ENCODE measurements around the gene OXSM. TPM values are rescaled to one million over a fixed set of nuclear protein-coding genes. Genes with fewer than 3 reads are reported as not detected.

OXSM gene
- polyA plus RNA-seq, 3 donors: 22.5 to 22.8 (median 22.7) TPM

DNA sequence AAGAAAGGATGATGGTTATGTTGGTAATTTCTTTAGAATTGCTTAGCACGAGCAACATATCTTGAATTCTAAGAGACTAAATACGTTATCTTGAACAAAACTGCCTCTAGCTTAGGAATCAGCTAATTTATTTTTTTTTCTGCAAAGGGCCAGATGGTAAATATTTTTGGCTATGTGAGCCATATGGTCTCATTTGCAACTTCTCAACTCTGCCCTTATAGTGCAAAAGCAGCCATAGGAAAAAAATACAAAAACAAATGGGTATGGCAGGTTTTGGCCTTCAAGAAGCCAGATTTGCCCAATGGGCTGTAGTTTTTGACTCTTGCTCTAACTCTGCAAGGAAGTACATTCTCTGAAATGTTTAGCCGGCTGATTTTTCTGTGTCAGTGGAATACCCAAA, 11.9 kb downstream of the OXSM start:
- DNase-seq (ENCODE audit: low read depth in 3 of 3, low spot score in 2 of 3): no peak

DNA sequence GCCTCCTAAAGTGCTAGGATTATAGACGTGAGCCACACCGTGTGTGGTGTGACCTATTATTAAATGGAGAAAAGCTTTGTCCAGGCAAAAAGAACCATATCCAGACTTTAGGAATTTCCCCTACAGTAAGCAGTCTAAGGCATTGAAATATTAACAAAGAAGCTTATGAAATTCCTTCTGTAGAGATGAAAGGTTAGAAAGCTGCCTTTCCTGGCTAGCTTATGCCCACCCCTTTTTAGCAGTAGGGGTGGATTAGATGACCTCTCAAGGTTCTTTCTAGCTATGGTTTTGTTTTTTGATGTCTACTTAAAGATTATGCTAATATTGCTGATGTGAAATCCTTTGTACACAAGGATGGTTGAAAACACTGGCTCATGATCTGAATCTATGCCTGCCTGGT, 13.9 kb downstream of the OXSM start:
- no peak for DNase-seq (ENCODE audit: low read depth in 3 of 3, low spot score in 2 of 3)

DNA sequence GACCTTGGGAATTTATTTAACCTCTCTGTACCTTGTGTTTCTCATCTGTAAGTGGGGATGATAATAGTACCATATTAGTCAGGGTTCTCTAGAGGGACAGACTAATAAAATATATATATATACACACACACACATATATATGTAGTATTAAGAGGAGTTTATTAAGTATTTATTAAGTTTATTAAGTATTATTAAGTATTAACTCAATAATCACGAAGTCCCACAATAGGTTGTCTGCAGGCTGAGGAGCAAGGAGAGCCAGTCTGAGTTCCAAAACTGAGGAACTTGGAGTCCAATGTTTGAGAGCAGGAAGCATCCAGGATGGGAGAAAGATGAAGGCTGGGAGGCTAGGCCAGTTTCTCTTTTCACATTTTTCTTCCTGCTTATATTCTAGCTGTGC, 14.8 kb downstream of the OXSM start:
- DNase-seq (ENCODE audit: low read depth in 3 of 3, low spot score in 2 of 3): no peak

DNA sequence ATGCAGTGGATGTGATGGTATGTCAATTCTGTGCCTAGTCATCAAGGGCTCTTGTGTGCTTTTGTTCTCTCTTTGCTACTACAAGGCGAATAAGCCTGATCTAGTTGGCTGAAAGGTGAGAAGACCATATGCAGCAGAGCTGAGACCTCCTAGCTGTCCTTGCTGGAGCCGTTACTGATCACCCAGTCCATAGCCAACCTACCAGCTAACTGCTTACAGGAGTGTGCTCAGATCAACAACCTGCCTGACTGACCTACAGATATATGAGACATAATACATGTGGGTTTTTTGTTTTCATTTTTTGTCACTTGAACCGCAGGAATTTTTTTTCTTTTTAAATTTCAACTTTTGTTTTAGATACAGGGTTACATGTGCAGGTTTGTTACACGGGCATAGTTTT, 22.8 kb downstream of the OXSM start:
- no peak for DNase-seq (ENCODE audit: low read depth in 3 of 3, low spot score in 2 of 3)

DNA sequence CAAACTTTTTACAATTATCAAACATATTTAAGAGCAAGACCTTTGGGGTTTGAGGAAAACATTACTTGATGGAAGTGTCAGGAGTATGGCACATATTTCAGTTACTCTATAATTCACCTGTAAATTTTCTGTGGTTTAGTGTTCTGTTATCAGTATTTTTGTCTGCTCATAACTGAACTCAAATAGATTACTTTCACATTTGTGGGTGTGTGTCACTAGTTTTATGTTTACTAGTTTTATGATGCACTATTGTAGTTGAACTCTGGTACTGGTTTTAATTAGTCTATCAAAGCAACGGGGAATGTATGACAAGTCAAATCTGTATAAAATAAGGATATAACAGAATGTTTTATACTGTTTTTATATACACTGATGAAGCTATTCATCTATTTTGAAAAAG, 27.2 kb downstream of the OXSM start:
- DNase-seq (ENCODE audit: low read depth in 3 of 3, low spot score in 2 of 3): no peak

DNA sequence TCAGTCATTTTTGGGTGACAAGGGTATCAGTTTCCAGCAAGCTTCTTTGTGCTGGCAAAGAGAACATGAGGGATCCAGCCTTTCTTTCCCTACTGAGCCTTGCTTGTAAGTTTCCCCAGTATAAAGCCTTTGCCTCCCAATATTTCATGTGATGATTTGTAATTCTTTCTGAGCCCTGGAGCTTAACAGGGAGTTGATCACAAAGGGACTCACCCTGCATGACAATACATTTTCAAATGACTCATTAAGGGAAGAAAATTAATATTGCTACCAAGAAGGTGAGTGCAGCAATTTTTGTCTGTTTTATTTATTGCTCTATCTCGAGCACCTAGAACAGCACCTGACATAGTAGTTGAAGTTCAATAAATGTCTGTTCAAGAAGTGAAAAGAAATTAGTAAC, 27.7 kb downstream of the OXSM start:
- no peak for DNase-seq (ENCODE audit: low read depth in 3 of 3, low spot score in 2 of 3)

DNA sequence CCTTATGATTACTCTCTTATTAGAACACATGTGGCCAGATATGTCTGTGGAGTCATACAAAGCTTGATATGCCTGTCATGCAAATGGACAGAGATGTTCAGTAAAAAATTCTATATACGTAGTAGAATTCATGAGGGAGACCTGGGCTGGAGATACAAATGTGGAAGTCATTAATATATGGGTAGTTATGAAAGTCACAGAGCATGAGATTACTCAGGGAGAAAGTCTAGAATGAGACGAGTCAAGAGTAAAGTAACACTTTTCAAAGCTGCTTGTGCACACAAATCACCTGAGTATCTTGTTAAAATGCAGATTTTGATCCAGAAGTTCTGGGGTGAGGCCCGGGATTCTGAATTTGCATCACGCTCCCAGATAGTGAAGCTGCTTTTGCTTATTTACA, 28.4 kb downstream of the OXSM start:
- DNase-seq (ENCODE audit: low read depth in 3 of 3, low spot score in 2 of 3): no peak

DNA sequence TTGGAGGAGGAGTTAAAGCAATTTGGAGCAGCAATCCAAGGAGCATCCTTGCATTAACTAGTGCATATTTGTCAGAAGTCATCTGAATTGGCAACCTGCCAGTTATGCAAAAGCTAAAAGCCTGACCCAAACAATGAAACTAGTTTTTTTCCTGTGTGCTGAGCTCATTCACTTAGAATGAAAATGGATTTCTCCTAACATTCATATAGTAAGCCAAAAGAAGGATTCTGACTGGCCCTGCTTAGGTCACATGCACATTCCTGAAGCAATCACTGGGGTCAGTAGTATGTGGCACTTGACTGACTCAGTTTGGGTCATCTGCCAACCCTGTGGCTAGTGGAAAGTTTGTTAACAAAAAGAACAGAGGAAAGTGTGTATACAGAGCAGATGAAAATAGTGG, 30.5 kb downstream of the OXSM start:
- no peak for DNase-seq (ENCODE audit: low read depth in 3 of 3, low spot score in 2 of 3)

DNA sequence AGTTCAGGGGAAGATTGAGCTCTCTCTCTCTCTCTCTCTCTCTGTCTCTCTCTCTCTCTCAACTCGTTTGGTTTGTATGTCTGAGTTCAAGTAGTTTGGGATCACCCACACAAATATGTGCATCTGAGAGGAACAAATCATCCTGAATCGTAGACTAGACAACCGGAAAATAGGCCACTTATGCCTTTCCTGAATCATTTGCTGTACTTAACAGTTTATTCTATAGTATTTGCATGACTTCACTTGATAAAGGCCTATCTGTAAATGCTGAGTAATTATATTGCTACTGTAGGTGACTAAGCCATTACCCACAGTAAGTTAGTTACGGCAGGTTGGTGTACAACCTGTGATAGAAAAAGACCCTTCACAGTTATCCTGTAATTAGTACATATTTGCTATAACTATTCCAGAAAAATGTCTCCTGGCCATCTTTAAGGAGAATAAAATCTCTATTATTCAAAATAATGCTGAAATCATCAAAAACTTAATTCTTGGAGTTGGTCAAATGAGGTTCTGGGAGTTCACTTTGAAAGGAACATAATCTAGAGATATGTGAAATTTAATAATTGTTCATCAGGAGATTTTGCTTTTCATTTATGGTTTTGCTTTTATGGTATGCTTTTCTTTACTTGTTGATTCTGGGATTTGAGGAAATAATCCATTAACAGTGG, 31.1 kb downstream of the OXSM start:
- no peak for DNase-seq (ENCODE audit: low read depth in 3 of 3, low spot score in 2 of 3)

DNA sequence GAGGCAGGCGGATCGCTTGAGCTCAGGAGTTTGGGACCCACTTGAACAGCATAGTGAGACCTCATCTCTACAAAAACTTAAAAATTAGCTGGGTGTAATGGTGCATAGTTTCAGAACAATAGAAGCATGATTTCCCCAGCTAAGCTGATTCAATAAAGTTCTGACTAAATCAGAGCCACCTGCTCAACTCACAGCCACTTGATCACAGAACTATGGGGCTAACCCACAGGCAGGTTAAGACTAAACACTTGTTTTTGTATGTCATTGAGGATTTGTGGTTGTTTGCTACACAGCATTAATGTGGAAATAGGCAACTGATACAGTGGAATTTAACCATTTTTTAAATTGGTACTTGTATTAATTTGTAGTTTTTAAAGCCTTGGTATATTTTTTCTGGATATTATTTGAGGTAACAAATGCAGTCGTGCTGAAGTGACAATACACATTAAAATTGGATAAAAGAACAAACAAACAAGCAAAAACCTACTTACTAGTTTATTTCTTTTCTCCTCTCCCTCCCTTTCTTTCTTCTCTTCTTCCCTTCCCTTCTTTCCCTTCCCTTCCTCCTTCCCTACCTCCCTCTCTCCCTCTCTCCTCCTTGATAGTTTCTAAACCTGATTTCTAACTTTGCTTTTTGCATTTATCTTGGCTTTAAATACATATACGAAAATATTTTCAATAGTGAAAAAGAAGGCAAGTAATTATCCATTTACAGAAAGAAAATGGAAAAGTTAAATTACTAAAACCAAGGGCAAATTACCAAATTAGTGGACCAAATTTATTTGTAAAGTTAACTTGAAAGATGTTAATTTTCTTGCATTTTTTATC, 32.1 kb downstream of the OXSM start:
- no peak for DNase-seq (ENCODE audit: low read depth in 3 of 3, low spot score in 2 of 3)

DNA sequence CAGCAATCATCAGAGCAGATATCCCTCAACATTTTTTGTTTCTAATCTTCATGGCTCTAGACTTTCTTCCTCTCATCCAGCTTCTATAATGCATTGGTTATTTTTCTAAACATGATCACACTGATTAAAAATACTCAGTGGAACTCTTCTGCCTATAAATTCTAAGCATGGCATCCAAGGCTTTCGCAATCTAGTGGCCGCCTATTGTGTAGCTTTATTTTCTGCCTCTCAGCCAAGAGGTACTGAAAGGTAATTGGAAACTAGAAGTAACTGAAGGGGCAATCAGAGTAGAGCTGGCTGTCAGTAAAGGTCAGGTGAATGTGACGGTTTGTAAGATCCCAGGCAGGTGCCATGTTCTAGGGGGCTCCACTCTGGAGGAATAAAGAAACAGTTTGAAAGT, 33.4 kb downstream of the OXSM start:
- no peak for DNase-seq (ENCODE audit: low read depth in 3 of 3, low spot score in 2 of 3)

DNA sequence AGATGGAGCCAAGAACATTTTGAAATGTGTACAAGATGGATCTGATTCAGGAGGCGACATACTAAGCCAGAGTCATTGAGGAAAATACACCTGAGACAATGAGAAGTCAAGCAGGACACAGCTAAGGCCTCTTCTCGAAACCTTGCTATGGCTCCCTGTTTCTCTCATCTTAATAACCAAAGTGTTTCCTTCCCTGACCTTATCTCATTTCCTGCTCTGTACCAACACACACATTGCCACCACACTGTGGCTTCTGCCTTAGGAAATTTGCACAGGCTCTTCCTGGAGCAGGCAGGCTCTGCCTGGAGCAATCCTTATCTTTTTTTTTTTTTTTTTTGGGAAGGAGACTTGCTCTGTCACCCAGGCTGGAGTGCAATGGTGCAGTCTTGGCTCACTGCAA, 36.6 kb downstream of the OXSM start:
- no peak for DNase-seq (ENCODE audit: low read depth in 3 of 3, low spot score in 2 of 3)

DNA sequence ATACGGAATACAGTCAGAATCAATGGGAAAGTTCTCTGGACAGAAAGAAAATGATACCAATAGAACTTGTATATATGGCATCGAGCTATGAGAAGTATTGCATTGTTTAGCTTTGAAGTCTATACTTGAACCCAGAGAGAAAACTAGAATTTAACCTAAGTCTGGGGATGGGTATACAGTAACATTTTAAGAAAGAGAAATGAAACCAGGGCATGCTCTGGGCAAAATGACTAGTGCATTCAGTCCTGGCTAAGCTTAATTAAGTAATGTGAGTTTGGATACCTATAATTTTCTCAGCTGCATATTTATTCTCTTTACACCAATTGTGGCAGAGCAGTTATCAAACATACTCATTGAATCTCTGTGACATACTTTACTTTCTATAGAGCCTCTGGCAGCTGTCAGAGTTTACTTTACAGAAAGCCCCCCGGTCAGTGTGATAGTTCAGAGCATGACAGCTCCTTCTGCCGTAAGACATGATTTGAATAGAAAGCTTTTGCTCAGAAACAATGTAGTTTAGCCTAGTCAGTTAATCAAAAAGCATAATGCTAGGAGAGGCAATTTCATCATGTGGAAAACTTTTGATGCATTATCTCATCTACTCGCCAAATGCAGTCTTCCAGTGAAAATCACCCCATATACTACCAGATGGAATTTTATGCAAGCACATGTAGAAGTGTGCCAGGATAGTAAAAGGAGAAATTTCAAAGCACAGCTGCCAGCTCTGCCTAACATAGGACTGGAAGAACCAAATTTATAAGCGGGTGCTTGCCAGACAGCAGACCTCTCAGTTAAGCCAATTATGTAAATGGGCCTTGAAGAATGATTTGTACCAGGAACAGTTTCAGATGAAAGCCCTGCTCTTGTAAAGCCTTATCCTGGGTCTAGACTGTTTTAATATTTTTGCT, 40.7 kb downstream of the OXSM start:
- no peak for DNase-seq (ENCODE audit: low read depth in 3 of 3, low spot score in 2 of 3)

DNA sequence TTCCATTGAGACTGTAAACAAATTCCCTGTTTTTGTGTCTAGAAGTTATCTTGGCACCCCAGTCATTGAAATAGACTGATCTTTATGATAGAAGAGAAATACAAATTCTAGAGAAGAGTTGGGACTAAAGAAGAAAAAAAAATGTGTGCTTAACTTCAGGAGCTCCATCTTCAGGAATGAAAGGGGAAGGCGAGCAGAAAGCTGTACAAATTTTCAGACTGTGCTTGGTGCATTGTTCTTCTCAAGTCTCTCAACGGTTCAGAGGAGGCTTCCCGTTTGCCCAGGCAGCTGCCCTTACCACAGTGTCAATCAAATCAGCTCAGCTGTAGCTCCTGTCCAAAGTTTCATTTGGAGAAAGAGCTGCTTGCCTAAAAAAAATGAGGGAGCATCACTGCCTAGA, 41.7 kb downstream of the OXSM start:
- DNase-seq (ENCODE audit: low read depth in 3 of 3, low spot score in 2 of 3): no peak

DNA sequence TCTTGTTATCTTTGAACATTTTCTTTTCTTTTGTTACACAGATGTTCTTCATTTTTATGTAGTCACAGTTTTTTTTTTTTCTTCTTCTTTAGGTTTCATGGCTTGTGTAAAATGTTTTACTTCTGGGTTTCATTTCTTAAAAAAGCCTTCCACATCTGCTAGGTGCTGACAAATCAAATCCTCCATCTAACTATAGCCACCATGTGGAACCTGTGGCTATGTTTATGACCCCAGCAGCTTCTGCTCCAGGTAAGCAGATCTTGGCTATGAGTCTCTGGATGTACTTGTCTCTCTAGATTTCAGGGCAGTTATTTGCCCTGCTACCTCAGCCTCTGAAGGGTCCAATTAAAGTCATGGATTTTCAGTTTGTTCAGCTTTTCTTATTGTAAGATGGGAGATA, 44.5 kb downstream of the OXSM start:
- no peak for DNase-seq (ENCODE audit: low read depth in 3 of 3, low spot score in 2 of 3)

DNA sequence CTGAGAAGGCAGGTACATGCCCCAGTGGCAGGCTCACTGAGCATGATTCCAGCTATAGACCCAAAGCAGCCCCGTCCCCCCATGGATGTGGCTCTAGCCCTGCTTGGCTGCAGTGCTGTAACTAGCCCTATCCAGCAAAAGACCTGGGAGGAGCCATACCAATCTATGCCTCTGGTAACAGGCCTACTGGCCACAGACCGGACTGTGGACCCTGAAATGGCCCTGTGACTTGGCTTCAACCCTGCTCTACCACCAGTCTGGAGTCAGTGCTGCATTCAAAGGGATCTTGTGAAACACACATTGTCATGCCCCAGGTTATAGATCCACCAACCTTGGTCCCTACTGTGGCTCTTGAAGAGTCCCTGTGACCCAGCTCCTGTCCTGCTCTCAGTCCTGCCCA, 46.7 kb downstream of the OXSM start:
- DNase-seq (ENCODE audit: low read depth in 3 of 3, low spot score in 2 of 3): no peak

DNA sequence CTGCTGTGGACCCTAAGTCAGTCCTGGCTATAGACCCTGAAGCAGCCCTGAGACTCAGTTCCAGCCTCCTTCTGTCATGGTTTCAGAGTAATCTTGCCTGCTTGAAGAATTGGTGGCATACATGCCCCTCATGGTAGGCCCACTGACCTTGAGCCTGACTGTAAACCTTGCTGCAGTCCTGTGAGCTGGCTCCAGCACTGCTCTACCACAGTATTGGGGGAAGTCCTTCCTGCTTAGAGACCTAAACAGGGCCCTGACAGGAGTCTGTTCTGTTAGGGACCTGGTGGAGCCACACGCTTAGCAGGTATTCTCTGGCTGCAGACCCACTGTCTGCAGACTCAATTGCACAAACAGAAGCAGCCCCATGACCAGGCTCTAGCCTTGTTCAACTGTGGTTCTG, 47.1 kb downstream of the OXSM start:
- DNase-seq (ENCODE audit: low read depth in 3 of 3, low spot score in 2 of 3): no peak

DNA sequence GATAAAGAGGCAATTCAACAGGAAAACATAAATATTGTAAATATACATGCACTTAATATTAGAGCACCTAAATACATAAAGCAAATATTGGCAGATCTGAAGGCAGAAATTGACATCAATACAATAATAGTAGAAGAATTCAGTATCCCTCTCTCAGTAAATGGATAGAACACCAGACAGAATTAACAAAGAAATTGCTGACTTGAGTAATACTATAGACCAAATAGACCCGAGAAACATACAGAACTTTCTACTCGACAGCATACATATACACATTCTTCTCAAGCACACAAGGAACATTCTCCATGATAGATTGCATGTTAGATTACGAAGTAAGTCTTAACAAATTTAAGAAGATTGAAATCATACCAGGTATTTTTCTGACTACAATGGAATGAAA, 50.2 kb downstream of the OXSM start:
- no peak for DNase-seq (ENCODE audit: low read depth in 3 of 3, low spot score in 2 of 3)

DNA sequence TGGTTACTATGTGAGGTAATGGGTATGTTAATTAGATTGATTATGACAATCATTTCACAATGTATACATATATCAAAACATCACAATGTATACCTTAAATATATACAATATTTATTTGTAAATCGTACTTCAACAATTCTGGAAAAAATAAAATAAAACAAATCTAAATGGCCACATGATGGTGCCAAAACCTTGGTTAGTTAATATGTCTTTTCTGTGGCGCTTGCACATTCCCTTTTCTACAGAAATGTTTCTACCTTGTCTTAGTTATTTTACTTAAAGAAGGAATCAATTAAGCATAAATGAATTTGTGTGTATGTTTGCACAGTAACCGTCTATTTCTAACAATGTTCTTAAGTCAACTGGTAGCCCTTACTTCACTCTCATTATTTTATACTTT, 53.4 kb downstream of the OXSM start:
- DNase-seq (ENCODE audit: low read depth in 3 of 3, low spot score in 2 of 3): no peak
